GM23248 (cell line): ENCODE results near the gene ISL2. TPM values are rescaled to one million over a fixed set of nuclear protein-coding genes. Genes with fewer than 3 reads are reported as not detected.

Experiments
- DNase-seq: peaks from one replicate; pipeline ENCODE4 v3.0.0-alpha.2; 2015
- H2AFZ ChIP-seq: fragments of 200-600 bp; sonication (generic); 2 replicates; pipeline ENCODE4 v1.6.1; 2016; ENCODE audit warnings: antibody characterized with exemption
- H3F3A ChIP-seq: fragments of 200-600 bp; sonication (generic); 2 replicates; pipeline ENCODE4 v1.6.1; 2016; ENCODE audit warnings: mild to moderate bottlenecking, antibody characterized with exemption, mixed run types; ENCODE audit not compliant: insufficient read depth
- H3K27ac ChIP-seq: fragments of 200-600 bp; sonication (generic); 2 replicates; pipeline ENCODE4 v1.5.1; 2016; ENCODE audit warnings: mild to moderate bottlenecking
- H3K27me3 ChIP-seq: fragments of 200-600 bp; sonication (generic); replicated peaks from 2 replicates; pipeline ENCODE4 v1.6.1; 2016; ENCODE audit warnings: mild to moderate bottlenecking; ENCODE audit not compliant: insufficient read depth
- H3K36me3 ChIP-seq: fragments of 200-600 bp; sonication (generic); 2 replicates; pipeline ENCODE4 v1.6.1; 2016; ENCODE audit warnings: low read depth, mild to moderate bottlenecking
- H3K4me1 ChIP-seq: fragments of 200-600 bp; sonication (generic); 2 replicates; pipeline ENCODE4 v1.6.1; 2016; ENCODE audit warnings: mild to moderate bottlenecking; ENCODE audit not compliant: insufficient read depth
- H3K4me2 ChIP-seq: fragments of 200-600 bp; sonication (generic); one replicate; pipeline ENCODE4 v1.6.1; 2016; ENCODE audit warnings: mild to moderate bottlenecking; ENCODE audit not compliant: unreplicated experiment
- H3K4me3 ChIP-seq: fragments of 200-600 bp; sonication (generic); 2 replicates; pipeline ENCODE4 v1.5.1; 2016; ENCODE audit warnings: mild to moderate bottlenecking
- H3K79me2 ChIP-seq: fragments of 200-600 bp; sonication (generic); 2 replicates; pipeline ENCODE4 v1.6.1; 2016; ENCODE audit warnings: mild to moderate bottlenecking; ENCODE audit not compliant: insufficient read depth
- H3K9ac ChIP-seq: fragments of 200-600 bp; sonication (generic); 2 replicates; pipeline ENCODE4 v1.6.1; 2016; ENCODE audit warnings: mild to moderate bottlenecking
- H3K9me2 ChIP-seq: fragments of 200-600 bp; sonication (generic); 2 replicates; pipeline ENCODE4 v1.6.1; 2016; ENCODE audit warnings: mixed run types, mild to moderate bottlenecking, moderate library complexity; ENCODE audit not compliant: insufficient read depth
- H3K9me3 ChIP-seq: fragments of 200-600 bp; sonication (generic); one replicate; pipeline ENCODE4 v1.6.1; 2017; ENCODE audit warnings: low read depth
- H4K20me1 ChIP-seq: fragments of 200-600 bp; sonication (generic); 2 replicates; pipeline ENCODE4 v1.6.0; 2016; ENCODE audit not compliant: insufficient read depth
- EZH2 ChIP-seq: fragments of 200-600 bp; sonication (generic); IDR thresholded peaks from 2 replicates; pipeline ENCODE4 v1.6.1; 2018; ENCODE audit warnings: antibody characterized with exemption, mild to moderate bottlenecking; ENCODE audit not compliant: insufficient read depth, poor library complexity, severe bottlenecking
- EZH2phosphoT487 ChIP-seq: fragments of 200-600 bp; sonication (generic); IDR thresholded peaks from 2 replicates; pipeline ENCODE4 v1.6.1; 2018; ENCODE audit warnings: antibody characterized with exemption, moderate library complexity, mild to moderate bottlenecking, low read depth; ENCODE audit not compliant: insufficient read depth
- WGBS, 2 experiments: methylation state at CpG; one replicate each; pipeline ENCODE4 v1.1.6; 2015 to 2017; ENCODE audit warnings: low lambda C conversion rate in 2 of 2, low coverage in 1 of 2; ENCODE audit errors: missing lambda C conversion rate in 2 of 2; 5-methylcytosine and 5-hydroxymethylcytosine counted together
- in situ Hi-C: fragments of 300-500 bp; cut with MboI; formaldehyde crosslinking; loops from 2 replicates; pipeline ENCODE4 v1.15.0; 2020
- polyA plus RNA-seq: library from polyadenylated mRNA; unstranded; fragments of >200 nt; fragmentation: Nextera tagmentation; extraction: Ambion mirVana; gene quantifications from 2 replicates; pipeline ENCODE4 v1.2.1, GENCODE V29; 2016
- total RNA-seq: library from RNA; depleted of rRNA; stranded (reverse); fragments of >200 nt; shearing (Covaris generic); gene quantifications from 2 replicates; pipeline ENCODE4 v1.2.3, GENCODE V29; 2014

Gene ISL2
- total and polyA plus RNA-seq, 2 experiments from 2014 or later, result 0.98 to 2.2 TPM

DNA sequence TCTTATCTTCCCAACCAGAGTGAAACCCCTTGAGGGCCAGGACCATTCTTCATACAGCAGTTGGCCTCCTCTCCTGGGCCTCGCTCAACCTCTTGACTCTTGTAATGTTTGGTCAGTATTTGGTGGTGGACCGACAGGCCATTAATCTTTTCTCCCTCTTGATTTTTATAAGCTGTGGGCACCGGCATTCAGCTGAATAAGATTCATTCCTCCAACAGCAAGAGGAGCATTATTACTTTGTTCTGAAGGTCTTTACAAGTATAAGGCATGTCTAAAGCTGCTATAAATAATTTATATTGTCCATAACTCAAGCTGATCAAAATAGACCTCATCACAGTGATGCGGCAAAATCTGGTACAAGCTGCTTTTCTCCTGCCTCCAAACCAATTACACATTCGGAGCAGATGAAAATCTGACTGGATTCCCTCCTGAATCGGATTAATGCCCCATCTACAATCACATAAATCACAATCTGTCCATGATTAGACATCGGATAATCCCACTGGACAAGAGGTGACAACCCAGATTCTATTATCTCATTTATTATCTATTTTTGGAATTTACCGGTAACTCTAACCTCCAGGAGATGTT is 8.4 kb upstream of the ISL2 start:
- Histone ChIP-seq H3K9me3 (no peaks in the 10 kb centered on the region), H3K27ac (no peak overlapping the region), H3K4me1 (no peaks in the 10 kb centered on the region), H3K36me3 (no peaks in the 10 kb centered on the region), H3F3A (no peaks in the 10 kb centered on the region), H3K9me2 (no peaks in the 10 kb centered on the region), H4K20me1 (no peaks in the 10 kb centered on the region), H3K9ac (no peak overlapping the region), H3K27me3 (0 out of 2 replicates have a peak, but pooled peaks cover 9% of the 10 kb centered on the region), H3K4me3 (no peak overlapping the region), H3K79me2 (no peaks in the 10 kb centered on the region), H3K4me2 (no peak overlapping the region), H2AFZ (no peak overlapping the region)
- in situ Hi-C loops, result no loop called here
- WGBS, 2 experiments, result 85 to 86% methylated on average over 8 of the region's 8 CpGs
- DNase-seq, result no peak
- TF ChIP-seq EZH2, result no peak
- no peak for TF ChIP-seq EZH2phosphoT487

DNA sequence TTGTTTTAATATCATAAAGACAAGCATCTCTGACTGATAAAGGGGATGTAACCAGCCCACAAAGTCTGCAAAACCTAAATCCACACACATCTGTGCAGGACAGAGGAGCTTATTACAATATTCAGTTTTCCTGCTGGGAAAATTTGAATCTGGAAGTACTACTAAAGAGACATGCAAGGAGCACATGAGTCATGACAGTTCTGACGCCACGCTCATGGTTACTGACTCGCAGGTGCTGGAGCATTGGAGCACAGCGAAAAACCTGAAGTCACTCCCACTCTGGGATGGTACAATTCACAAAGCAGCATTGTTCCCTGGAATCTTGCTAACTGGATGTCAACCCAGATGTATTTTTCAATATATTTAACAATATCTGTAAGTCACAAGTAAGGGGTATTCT is 7.6 kb upstream of the ISL2 start:
- H3K27me3 ChIP-seq, result 0 out of 2 replicates have a peak, but pooled peaks cover 9% of the 10 kb centered on the region

DNA sequence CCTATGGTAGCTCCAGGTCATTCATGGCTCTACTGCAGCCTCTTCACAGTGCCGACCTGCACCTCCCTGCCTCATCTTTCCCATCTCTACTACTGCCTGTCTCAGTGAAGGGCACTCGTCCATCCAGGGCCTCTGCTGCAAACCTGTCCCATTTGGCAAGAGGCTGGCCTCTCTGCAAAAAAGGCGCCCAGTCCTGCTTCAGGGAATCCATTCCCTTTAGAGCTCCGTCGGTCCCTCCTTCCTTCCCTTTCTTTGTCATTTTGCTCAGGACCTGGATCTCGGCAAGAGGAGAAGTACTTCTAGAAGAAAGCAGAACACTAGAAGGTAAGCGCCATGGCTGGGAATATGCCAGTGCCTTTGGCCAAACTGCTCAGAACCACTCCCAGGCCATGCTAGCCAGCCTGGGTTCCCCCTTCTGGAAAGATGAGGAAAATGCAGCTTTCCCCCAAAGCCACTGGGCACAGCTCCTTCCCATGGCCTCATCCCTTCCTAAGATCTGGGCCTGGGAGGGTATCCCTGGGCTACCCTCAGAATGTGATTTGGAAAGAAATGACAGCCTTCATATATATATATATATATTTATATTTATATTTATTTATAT is 6.4 kb upstream of the ISL2 start:
- H3K27ac ChIP-seq, result no peak overlapping the region
- DNase-seq, result peak; percentile 75
- H3K9me2 ChIP-seq, result no peaks in the 10 kb centered on the region
- H3K79me2 ChIP-seq, result no peaks in the 10 kb centered on the region
- no peaks in the 10 kb centered on the region for H3K36me3 ChIP-seq
- in situ Hi-C loops, result no loop called here
- no peak overlapping the region for H3K4me3 ChIP-seq
- H2AFZ ChIP-seq, result no peak overlapping the region
- TF ChIP-seq EZH2, result no peak
- TF ChIP-seq EZH2phosphoT487, result no peak
- 0 out of 2 replicates have a peak, but pooled peaks cover 7% of the 10 kb centered on the region for H3K27me3 ChIP-seq
- 58 to 70% methylated on average over 7 of the region's 7 CpGs for WGBS, 2 experiments
- no peaks in the 10 kb centered on the region for H3F3A ChIP-seq
- no peaks in the 10 kb centered on the region for H3K4me1 ChIP-seq
- no peaks in the 10 kb centered on the region for H4K20me1 ChIP-seq
- no peak overlapping the region for H3K9ac ChIP-seq
- H3K4me2 ChIP-seq, result no peak overlapping the region
- no peaks in the 10 kb centered on the region for H3K9me3 ChIP-seq

More for the DNA sequence above, 7.6 kb upstream of the ISL2 start:
- Histone ChIP-seq H3K9me3 (no peaks in the 10 kb centered on the region), H3K9ac (no peak overlapping the region), H3K4me3 (no peak overlapping the region), H3K4me2 (no peak overlapping the region), H3K27ac (no peak overlapping the region), H3K9me2 (no peaks in the 10 kb centered on the region), H3F3A (no peaks in the 10 kb centered on the region), H4K20me1 (no peaks in the 10 kb centered on the region), H3K4me1 (no peaks in the 10 kb centered on the region), H2AFZ (no peak overlapping the region), H3K36me3 (no peaks in the 10 kb centered on the region), H3K79me2 (no peaks in the 10 kb centered on the region)
- DNase-seq, result peak; percentile 63
- no peak for TF ChIP-seq EZH2
- no peak for TF ChIP-seq EZH2phosphoT487
- 63 to 66% methylated on average over 4 of the region's 4 CpGs for WGBS, 2 experiments
- in situ Hi-C loops, result no loop called here

GRCh38 chr15:76332796-76333195 is 3.8 kb upstream of the ISL2 start:
- 88% methylated on average over 1 of the region's 1 CpG; no CpG with 5 or more reads in 1 of the 2 experiments for WGBS, 2 experiments
- Histone ChIP-seq H3K9me2 (no peaks in the 10 kb centered on the region), H4K20me1 (no peaks in the 10 kb centered on the region), H3K27ac (no peak overlapping the region), H3K27me3 (peaks cover 19% of the 10 kb centered on the region), H3K36me3 (no peaks in the 10 kb centered on the region), H3K4me2 (no peak overlapping the region), H3K4me3 (no peak overlapping the region), H3K79me2 (no peaks in the 10 kb centered on the region), H2AFZ (no peak overlapping the region), H3F3A (no peaks in the 10 kb centered on the region; the same call in 1 of the 2 replicates), H3K4me1 (no peaks in the 10 kb centered on the region), H3K9ac (no peak overlapping the region), H3K9me3 (no peaks in the 10 kb centered on the region)
- TF ChIP-seq EZH2phosphoT487 (no peak), EZH2 (no peak)
- DNase-seq, result no peak
- in situ Hi-C loops, result no loop called here
